Activated B cell treated with CpG ODN at 0.5 μM for 24 hours (primary cell): ENCODE data around the gene CATSPER2. TPM values are rescaled to one million over a fixed set of nuclear protein-coding genes. Genes with fewer than 3 reads are reported as not detected.
"Not testable (repeated sequence)": the region's sequence is repeated elsewhere in the genome, so short reads cannot be mapped to it uniquely, and the experiment has no call there.

Source experiments
- ATAC-seq: fragments of 200-7000 bp; cut with Tn5 transposase; one replicate; pipeline ENCODE4 v1.10.0; 2021; ENCODE audit warnings: low read depth, mild to moderate bottlenecking, moderate library complexity
- CTCF ChIA-PET: fragments of 350-600 bp; sonication (Branson Sonifier 250); formaldehyde crosslinking; loops from one replicate; lab custom pipeline; 2021; ENCODE audit warnings: antibody characterized with exemption; lab: Charles Lee
- POLR2A ChIA-PET: fragments of 350-600 bp; sonication (Branson Sonifier 250); formaldehyde crosslinking; loops from one replicate; lab custom pipeline; 2021; ENCODE audit warnings: antibody characterized with exemption; lab: Charles Lee
- DNase-seq: peaks from one replicate; pipeline ENCODE4 v3.0.0; 2022
- H3K27ac Mint-ChIP-seq: one replicate; pipeline ENCODE4 v1.8.0; 2020; ENCODE audit warnings: mixed read lengths
- H3K27me3 Mint-ChIP-seq: one replicate; pipeline ENCODE4 v1.8.0; 2021; ENCODE audit warnings: mixed read lengths
- H3K36me3 Mint-ChIP-seq: one replicate; pipeline ENCODE4 v1.8.0; 2021; ENCODE audit warnings: low read depth, mixed read lengths
- H3K4me1 Mint-ChIP-seq: one replicate; pipeline ENCODE4 v1.8.0; 2021; ENCODE audit warnings: mixed read lengths
- H3K4me3 Mint-ChIP-seq: one replicate; pipeline ENCODE4 v1.8.0; 2020; ENCODE audit warnings: mild to moderate bottlenecking, mixed read lengths
- H3K9me3 Mint-ChIP-seq: one replicate; pipeline ENCODE4 v1.8.0; 2020; ENCODE audit warnings: mixed read lengths
- intact Hi-C: fragments of 100-400 bp; cut with micrococcal nuclease; formaldehyde crosslinking; loops from one replicate; pipeline ENCODE4 v1.15.1; 2024
- total RNA-seq: library from RNA; stranded (reverse); gene quantifications from 2 replicates; pipeline ENCODE4 v1.2.3, GENCODE V29; 2022

CATSPER2 gene
- total RNA-seq, 1 donor from 2014 or later, result 12.9 TPM

- H3K36me3 Mint-ChIP-seq, H3K4me3 Mint-ChIP-seq, CTCF ChIA-PET, POLR2A ChIA-PET, H3K9me3 Mint-ChIP-seq, DNase-seq, intact Hi-C loops, H3K27ac Mint-ChIP-seq, H3K27me3 Mint-ChIP-seq, ATAC-seq, H3K4me1 Mint-ChIP-seq: not testable (repeated sequence)
Observed at GRCh38 chr15:43592841-43593240, 55.8 kb downstream of the CATSPER2 start.

- not testable (repeated sequence) for H3K9me3 Mint-ChIP-seq, H3K4me3 Mint-ChIP-seq
Observed at GRCh38 chr15:43589778-43590466, 58.7 kb downstream of the CATSPER2 start, which contains the start of gene PPIP5K1. Gene PPIP5K1 (minus strand): TSS chr15:43590208. CDS start chr15:43584504, 5,704 bp downstream.

More at GRCh38 chr15:43589778-43590466, 58.7 kb downstream of the CATSPER2 start, which contains the start of gene PPIP5K1:
- intact Hi-C loops, H3K36me3 Mint-ChIP-seq, DNase-seq, CTCF ChIA-PET, H3K4me1 Mint-ChIP-seq, POLR2A ChIA-PET, H3K27ac Mint-ChIP-seq, H3K27me3 Mint-ChIP-seq: not testable (repeated sequence)
- peak; percentile 96 for ATAC-seq

Other genes with a start within 250 kb of the CATSPER2 start
- 53.9 and 54.6 TPM in 2 replicates for gene TP53BP1, start 155.7 kb downstream of the CATSPER2 start, total RNA-seq
- gene MAP1A, start 131.2 kb downstream of the CATSPER2 start, total RNA-seq, result 0.11 and 0.12 TPM in 2 replicates
- gene PPIP5K1, start 58.6 kb downstream of the CATSPER2 start, total RNA-seq, result 61.7 and 71.0 TPM in 2 replicates
- not detected in 2 replicates for gene CKMT1B, start 54.8 kb downstream of the CATSPER2 start, total RNA-seq
- gene STRC, start 30.0 kb downstream of the CATSPER2 start, total RNA-seq, result 0.42 and 0.49 TPM in 2 replicates
- gene CKMT1A, start 45.0 kb upstream of the CATSPER2 start, total RNA-seq, result not detected in 2 replicates
- gene PDIA3, start 97.6 kb upstream of the CATSPER2 start, total RNA-seq, result 179 and 194 TPM in 2 replicates
- gene ELL3, start 128.1 kb upstream of the CATSPER2 start, total RNA-seq, result 95.5 and 108 TPM in 2 replicates
- gene SERF2, start 143.5 kb upstream of the CATSPER2 start, total RNA-seq, result 601 and 656 TPM in 2 replicates
- 0.11 and 0.20 TPM in 2 replicates for gene SERINC4, start 151.4 kb upstream of the CATSPER2 start, total RNA-seq
- 19.2 and 19.7 TPM in 2 replicates for gene HYPK, start 151.8 kb upstream of the CATSPER2 start, total RNA-seq
- 26.1 and 27.9 TPM in 2 replicates for gene MFAP1, start 175.8 kb upstream of the CATSPER2 start, total RNA-seq
- gene WDR76, start 178.2 kb upstream of the CATSPER2 start, total RNA-seq, result 12.0 and 15.1 TPM in 2 replicates